Caco-2 (cell line): ENCODE data around the gene RALGPS1. TPM values are rescaled to one million over a fixed set of nuclear protein-coding genes. Genes with fewer than 3 reads are reported as not detected.

Experiments used
- BruUV-seq: library from RNA; stranded (reverse); fragments of 400-500 nt; replicated peaks from 2 replicates; lab custom pipeline; 2021; lab: Mats Ljungman, UMichigan
- CTCF ChIA-PET: fragments of 300-600 bp; sonication (Branson Sonifier 250); formaldehyde crosslinking; loops from one replicate; lab custom pipeline; 2022; ENCODE audit warnings: antibody characterized with exemption; lab: Charles Lee
- POLR2A ChIA-PET: fragments of 300-600 bp; sonication (Branson Sonifier 250); formaldehyde crosslinking; loops from one replicate; lab custom pipeline; 2022; ENCODE audit warnings: antibody characterized with exemption; lab: Charles Lee
- DNase-seq, 2 experiments: peaks; one replicate each; pipeline versions ENCODE4 v3.0.0 to v3.0.0-alpha.2; 2020 to 2022
- H3K27me3 ChIP-seq: replicated peaks from 2 replicates; pipeline ENCODE4 v1.6.0; 2011; ENCODE audit warnings: low read length; ENCODE audit not compliant: control insufficient read depth, insufficient read depth
- H3K36me3 ChIP-seq: 2 replicates; pipeline ENCODE4 v1.5.1; 2011; ENCODE audit warnings: low read length; ENCODE audit not compliant: control insufficient read depth, insufficient read depth
- H3K4me1 ChIP-seq: fragments of 250-450 bp; sonication (Bioruptor Pico); 2 replicates; pipeline ENCODE4 v1.5.1; 2020; ENCODE audit warnings: mild to moderate bottlenecking
- H3K4me3 ChIP-seq: 2 replicates; pipeline ENCODE4 v1.5.1; 2011; ENCODE audit warnings: low read depth, mild to moderate bottlenecking, control low read depth, low read length
- H3K9me3 ChIP-seq: fragments of 250-450 bp; sonication (Bioruptor Pico); 2 replicates; pipeline ENCODE4 v1.5.1; 2020; ENCODE audit warnings: mild to moderate bottlenecking, moderate library complexity
- H3K27ac Mint-ChIP-seq: one replicate; pipeline ENCODE4 v1.8.0; 2022; ENCODE audit warnings: mixed read lengths; ENCODE audit not compliant: unreplicated experiment
- H3K27me3 Mint-ChIP-seq: one replicate; pipeline ENCODE4 v1.8.0; 2022; ENCODE audit warnings: mixed read lengths; ENCODE audit not compliant: insufficient read depth, unreplicated experiment
- H3K36me3 Mint-ChIP-seq: one replicate; pipeline ENCODE4 v1.8.0; 2022; ENCODE audit warnings: mild to moderate bottlenecking, mixed read lengths; ENCODE audit not compliant: insufficient read depth, unreplicated experiment
- H3K4me1 Mint-ChIP-seq: one replicate; pipeline ENCODE4 v1.8.0; 2022; ENCODE audit warnings: low read depth, mixed read lengths; ENCODE audit not compliant: unreplicated experiment
- H3K4me3 Mint-ChIP-seq: one replicate; pipeline ENCODE4 v1.8.0; 2022; ENCODE audit warnings: mild to moderate bottlenecking, moderate library complexity, mixed read lengths; ENCODE audit not compliant: unreplicated experiment
- H3K9me3 Mint-ChIP-seq: one replicate; pipeline ENCODE4 v1.8.0; 2022; ENCODE audit warnings: mixed read lengths; ENCODE audit not compliant: unreplicated experiment
- CTCF ChIP-seq, 2 experiments: fragments of 200-600 bp in 1 of 2; IDR thresholded peaks; 1 replicate in 1 of 2; 2 replicates in 1 of 2; pipeline versions ENCODE4 v1.5.1 to v1.8.0; 2011 to 2022; ENCODE audit warnings: antibody characterized with exemption in 1 of 2, control low read depth in 1 of 2, inconsistent platforms in 1 of 2, low read depth in 1 of 2, low read length in 1 of 2, mild to moderate bottlenecking in 1 of 2, moderate library complexity in 1 of 2; ENCODE audit not compliant: insufficient read depth in 1 of 2, severe bottlenecking in 1 of 2, unreplicated experiment in 1 of 2
- intact Hi-C: fragments of 100-400 bp; cut with micrococcal nuclease; formaldehyde crosslinking; loops from one replicate; pipeline ENCODE4 v1.10.0; 2022; ENCODE audit not compliant: unreplicated experiment
- total RNA-seq: library from RNA; stranded (reverse); gene quantifications from 2 replicates; pipeline ENCODE4 v1.2.3, GENCODE V29; 2022

RALGPS1 gene
- total RNA-seq, 1 experiment from 2014 or later = 41.5 TPM

GRCh38 chr9:127147251-127147650 lies 232.7 kb downstream of the RALGPS1 start:
- Mint-ChIP-seq H3K36me3 (no peaks in the 10 kb centered on the region), H3K4me1 (no peaks in the 10 kb centered on the region), H3K9me3 (no peaks in the 10 kb centered on the region), H3K27ac (no peak overlapping the region), H3K4me3 (no peak overlapping the region), H3K27me3 (no peaks in the 10 kb centered on the region)
- Histone ChIP-seq H3K4me3 (no peak overlapping the region), H3K4me1 (no peaks in the 10 kb centered on the region), H3K27me3 (no peaks in the 10 kb centered on the region), H3K36me3 (no peaks in the 10 kb centered on the region), H3K9me3 (no peaks in the 10 kb centered on the region; the same call in 1 of the 2 replicates)
- DNase-seq = no peak
- ChIA-PET POLR2A (no interaction called here), CTCF (no interaction called here)
- intact Hi-C loops = no loop called here
- no peak for TF ChIP-seq CTCF (IDR thresholded peaks at IDR 0.05; ENCODE audit: insufficient read depth in 1 of 2, low read depth in 1 of 2, low read length in 1 of 2, severe bottlenecking in 1 of 2, unreplicated experiment in 1 of 2)
- no TSS peak for BruUV-seq

- Histone ChIP-seq H3K27me3 (no peaks in the 10 kb centered on the region), H3K9me3 (no peaks in the 10 kb centered on the region), H3K4me3 (no peak overlapping the region), H3K36me3 (no peaks in the 10 kb centered on the region), H3K4me1 (no peaks in the 10 kb centered on the region)
- POLR2A ChIA-PET = no interaction called here
- no peak for TF ChIP-seq CTCF (IDR thresholded peaks at IDR 0.05; ENCODE audit: insufficient read depth in 1 of 2, low read depth in 1 of 2, low read length in 1 of 2, severe bottlenecking in 1 of 2, unreplicated experiment in 1 of 2)
- CTCF ChIA-PET = no interaction called here
- no peak overlapping the region for H3K4me3 Mint-ChIP-seq
- no peaks in the 10 kb centered on the region for H3K36me3 Mint-ChIP-seq
- intact Hi-C loops = no loop called here
- no peaks in the 10 kb centered on the region for H3K27me3 Mint-ChIP-seq
- H3K4me1 Mint-ChIP-seq = no peaks in the 10 kb centered on the region
- BruUV-seq = no TSS peak
- no peak for DNase-seq
- no peak overlapping the region for H3K27ac Mint-ChIP-seq
- H3K9me3 Mint-ChIP-seq = no peaks in the 10 kb centered on the region
These were observed 233.4 kb downstream of the RALGPS1 start for GRCh38 chr9:127148014-127148413.

- no peak for TF ChIP-seq CTCF (IDR thresholded peaks at IDR 0.05; ENCODE audit: insufficient read depth in 1 of 2, low read depth in 1 of 2, low read length in 1 of 2, severe bottlenecking in 1 of 2, unreplicated experiment in 1 of 2)
- no peaks in the 10 kb centered on the region for H3K9me3 Mint-ChIP-seq
- no TSS peak for BruUV-seq
These were observed 234.4 kb downstream of the RALGPS1 start for GRCh38 chr9:127149010-127149409.

More at GRCh38 chr9:127149010-127149409, 234.4 kb downstream of the RALGPS1 start:
- DNase-seq = no peak
- H3K36me3 Mint-ChIP-seq = no peaks in the 10 kb centered on the region
- H3K27ac Mint-ChIP-seq = no peak overlapping the region
- no peaks in the 10 kb centered on the region for H3K4me1 ChIP-seq
- no peaks in the 10 kb centered on the region for H3K27me3 ChIP-seq
- H3K4me1 Mint-ChIP-seq = no peaks in the 10 kb centered on the region
- H3K27me3 Mint-ChIP-seq = no peaks in the 10 kb centered on the region
- H3K4me3 ChIP-seq = no peak overlapping the region
- intact Hi-C loops = no loop called here
- POLR2A ChIA-PET = no interaction called here
- H3K36me3 ChIP-seq = no peaks in the 10 kb centered on the region
- CTCF ChIA-PET = no interaction called here
- H3K9me3 ChIP-seq = no peaks in the 10 kb centered on the region
- no peak overlapping the region for H3K4me3 Mint-ChIP-seq
